GM12878 (cell line): ENCODE data around the gene DUSP22. TPM values are rescaled to one million over a fixed set of nuclear protein-coding genes. Genes with fewer than 3 reads are reported as not detected.

Source experiments
- ATF7 ChIP-seq: fragments of 450-650 bp; IDR thresholded peaks from 2 replicates; pipeline ENCODE4 v1.6.1; 2016; ENCODE audit warnings: low read depth, mild to moderate bottlenecking
- BHLHE40 ChIP-seq, 2 experiments: fragments of 450-650 bp in 1 of 2; IDR thresholded peaks; 2 replicates each; pipeline ENCODE4 v1.6.1; 2011 to 2017; ENCODE audit warnings: low read depth in 2 of 2, borderline replicate concordance in 1 of 2, improper control_type of control experiment in 1 of 2, low read length in 1 of 2, mild to moderate bottlenecking in 1 of 2
- CBX5 ChIP-seq: sonication (generic); IDR thresholded peaks from 2 replicates; pipeline ENCODE4 v1.6.1; 2016; ENCODE audit warnings: low read depth, moderate library complexity, mild to moderate bottlenecking, inconsistent platforms
- DPF2 ChIP-seq: fragments of 450-650 bp; IDR thresholded peaks from 2 replicates; pipeline ENCODE4 v1.6.1; 2017; ENCODE audit warnings: mild to moderate bottlenecking
- FOXK2 ChIP-seq: fragments of 450-650 bp; IDR thresholded peaks from 2 replicates; pipeline ENCODE4 v1.6.1; 2017; ENCODE audit warnings: mild to moderate bottlenecking, moderate library complexity
- HDGF ChIP-seq: fragments of 450-650 bp; IDR thresholded peaks from 2 replicates; pipeline ENCODE4 v1.6.1; 2016; ENCODE audit warnings: antibody characterized with exemption
- IRF4 ChIP-seq: IDR thresholded peaks from 2 replicates; pipeline ENCODE4 v1.6.1; 2011; ENCODE audit warnings: low read depth, low read length
- POLR2A ChIP-seq: IDR thresholded peaks from 2 replicates; pipeline ENCODE4 v1.6.1; 2011; ENCODE audit warnings: low read depth, mild to moderate bottlenecking, low read length
- SMARCA5 ChIP-seq: fragments of 450-650 bp; IDR thresholded peaks from 2 replicates; pipeline ENCODE4 v1.6.1; 2017; ENCODE audit warnings: mild to moderate bottlenecking
- SREBF1 ChIP-seq: IDR thresholded peaks from 2 replicates; pipeline ENCODE4 v1.6.1; 2012; ENCODE audit warnings: mild to moderate bottlenecking, low read length
- SUPT20H ChIP-seq: IDR thresholded peaks from 2 replicates; pipeline ENCODE4 v1.6.1; 2011; ENCODE audit warnings: low read depth, mild to moderate bottlenecking, low read length, moderate library complexity, borderline replicate concordance; ENCODE audit not compliant: control insufficient read depth
- TCF7 ChIP-seq: IDR thresholded peaks from 2 replicates; pipeline ENCODE4 v1.6.1; 2014; ENCODE audit warnings: antibody characterized with exemption, borderline replicate concordance
- polyA plus RNA-seq, 11 experiments: library from polyadenylated mRNA; depleted of rRNA in 4 of 11; unstranded in 6 of 11; stranded (reverse) in 5 of 11; fragments of >200 nt; fragmentation: Nextera tagmentation in 4 of 11; fragmentation: Illumina TruSeq in 1 of 11; extraction: Ambion mirVana in 4 of 11; extraction: Trizol in 1 of 11; gene quantifications; 1 replicate in 1 of 11; 2 replicates in 10 of 11; pipeline versions ENCODE4 v1.2.1 to v1.2.3, GENCODE V29; 2011 to 2016; ENCODE audit warnings: inconsistent platforms in 2 of 11, missing spikeins in 2 of 11, low read depth in 1 of 11
- total RNA-seq, 4 experiments: library from RNA; depleted of rRNA in 3 of 4; stranded (reverse); fragments of >200 nt in 3 of 4; fragmentation: Illumina TruSeq in 1 of 4; extraction: Trizol in 1 of 4; gene quantifications; 2 replicates each; pipeline versions ENCODE4 v1.2.1 to v1.2.3, GENCODE V29; 2013 to 2021
- TF ChIP-seq, protein P1 (sequence below): fragments of 450-650 bp; formaldehyde crosslinking; IDR thresholded peaks from 2 replicates; pipeline ENCODE4 v1.5.0; 2022; ENCODE audit warnings: mild to moderate bottlenecking, missing genetic modification characterization
- TF ChIP-seq, protein P2 (sequence below): IDR thresholded peaks from 2 replicates; pipeline ENCODE4 v1.6.1; 2012; ENCODE audit warnings: mild to moderate bottlenecking, low read depth, low read length
- TF ChIP-seq, protein P3 (sequence below): fragments of 450-650 bp; formaldehyde crosslinking; IDR thresholded peaks from 2 replicates; pipeline ENCODE4 v1.4.0; 2020; ENCODE audit warnings: mild to moderate bottlenecking, moderate library complexity
- TF ChIP-seq, protein P4 (sequence below): IDR thresholded peaks from 2 replicates; pipeline ENCODE4 v1.6.1; 2011; ENCODE audit warnings: low read depth, mild to moderate bottlenecking, low read length, moderate library complexity, borderline replicate concordance; ENCODE audit errors: extremely low read depth
- TF ChIP-seq, protein P5 (sequence below): fragments of 450-650 bp; IDR thresholded peaks from 2 replicates; pipeline ENCODE4 v1.6.1; 2016; ENCODE audit warnings: mild to moderate bottlenecking

Gene DUSP22
- total and polyA plus RNA-seq, 10 of the 15 experiments (the other 5 are each of a cell fraction or from before 2014, with no cell fraction given), result 78.9 to 156 (median 107) TPM

DNA sequence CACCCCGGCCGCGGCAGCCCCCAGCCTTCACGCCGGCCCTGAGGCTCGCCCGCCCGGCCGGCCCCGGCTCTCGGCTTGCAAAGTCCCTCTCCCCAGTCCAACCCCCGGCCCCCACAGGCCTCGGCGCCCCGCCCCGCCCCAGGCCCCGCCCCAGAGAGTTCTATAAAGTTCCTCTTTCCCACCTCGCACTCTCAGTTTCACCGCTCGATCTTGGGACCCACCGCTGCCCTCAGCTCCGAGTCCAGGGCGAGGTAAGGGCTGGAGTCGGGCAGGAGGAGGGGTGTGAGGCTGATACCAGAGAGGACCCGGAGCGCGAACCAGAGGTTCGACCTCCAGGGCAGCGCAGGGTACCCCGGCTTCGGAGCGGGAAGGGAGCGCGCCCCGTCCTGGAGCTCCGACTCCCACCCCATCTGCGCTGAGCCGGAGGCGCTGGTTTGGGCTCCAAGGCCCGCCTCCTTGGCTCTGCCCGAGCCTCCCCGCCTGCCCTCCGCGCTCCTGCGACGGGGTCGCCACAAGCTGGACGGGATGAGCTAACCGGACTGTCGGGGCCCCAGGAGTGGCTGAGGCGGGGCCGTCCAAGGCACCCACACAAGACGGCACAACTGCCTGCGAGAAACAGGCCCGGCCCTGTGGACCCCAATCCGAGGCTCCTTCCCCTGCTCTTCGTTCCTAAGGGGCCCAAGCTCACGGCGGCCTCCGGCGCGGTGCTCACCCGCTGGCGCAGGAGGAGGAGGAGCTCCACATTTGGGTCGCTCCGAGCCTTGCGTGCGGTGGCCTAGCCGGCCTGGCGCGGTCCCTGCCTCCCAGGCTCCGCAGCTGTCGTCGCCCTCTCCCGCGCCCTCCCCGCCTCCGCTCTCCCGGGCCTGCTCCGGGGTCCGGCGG, 99.5 kb downstream of the DUSP22 start, which contains the start of gene IRF4 (continued):
- TF ChIP-seq, protein P1, sequence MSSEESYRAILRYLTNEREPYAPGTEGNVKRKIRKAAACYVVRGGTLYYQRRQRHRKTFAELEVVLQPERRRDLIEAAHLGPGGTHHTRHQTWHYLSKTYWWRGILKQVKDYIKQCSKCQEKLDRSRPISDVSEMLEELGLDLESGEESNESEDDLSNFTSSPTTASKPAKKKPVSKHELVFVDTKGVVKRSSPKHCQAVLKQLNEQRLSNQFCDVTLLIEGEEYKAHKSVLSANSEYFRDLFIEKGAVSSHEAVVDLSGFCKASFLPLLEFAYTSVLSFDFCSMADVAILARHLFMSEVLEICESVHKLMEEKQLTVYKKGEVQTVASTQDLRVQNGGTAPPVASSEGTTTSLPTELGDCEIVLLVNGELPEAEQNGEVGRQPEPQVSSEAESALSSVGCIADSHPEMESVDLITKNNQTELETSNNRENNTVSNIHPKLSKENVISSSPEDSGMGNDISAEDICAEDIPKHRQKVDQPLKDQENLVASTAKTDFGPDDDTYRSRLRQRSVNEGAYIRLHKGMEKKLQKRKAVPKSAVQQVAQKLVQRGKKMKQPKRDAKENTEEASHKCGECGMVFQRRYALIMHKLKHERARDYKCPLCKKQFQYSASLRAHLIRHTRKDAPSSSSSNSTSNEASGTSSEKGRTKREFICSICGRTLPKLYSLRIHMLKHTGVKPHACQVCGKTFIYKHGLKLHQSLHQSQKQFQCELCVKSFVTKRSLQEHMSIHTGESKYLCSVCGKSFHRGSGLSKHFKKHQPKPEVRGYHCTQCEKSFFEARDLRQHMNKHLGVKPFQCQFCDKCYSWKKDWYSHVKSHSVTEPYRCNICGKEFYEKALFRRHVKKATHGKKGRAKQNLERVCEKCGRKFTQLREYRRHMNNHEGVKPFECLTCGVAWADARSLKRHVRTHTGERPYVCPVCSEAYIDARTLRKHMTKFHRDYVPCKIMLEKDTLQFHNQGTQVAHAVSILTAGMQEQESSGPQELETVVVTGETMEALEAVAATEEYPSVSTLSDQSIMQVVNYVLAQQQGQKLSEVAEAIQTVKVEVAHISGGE (CRISPR knock-in tag), result no peak
- TF ChIP-seq, protein P2, sequence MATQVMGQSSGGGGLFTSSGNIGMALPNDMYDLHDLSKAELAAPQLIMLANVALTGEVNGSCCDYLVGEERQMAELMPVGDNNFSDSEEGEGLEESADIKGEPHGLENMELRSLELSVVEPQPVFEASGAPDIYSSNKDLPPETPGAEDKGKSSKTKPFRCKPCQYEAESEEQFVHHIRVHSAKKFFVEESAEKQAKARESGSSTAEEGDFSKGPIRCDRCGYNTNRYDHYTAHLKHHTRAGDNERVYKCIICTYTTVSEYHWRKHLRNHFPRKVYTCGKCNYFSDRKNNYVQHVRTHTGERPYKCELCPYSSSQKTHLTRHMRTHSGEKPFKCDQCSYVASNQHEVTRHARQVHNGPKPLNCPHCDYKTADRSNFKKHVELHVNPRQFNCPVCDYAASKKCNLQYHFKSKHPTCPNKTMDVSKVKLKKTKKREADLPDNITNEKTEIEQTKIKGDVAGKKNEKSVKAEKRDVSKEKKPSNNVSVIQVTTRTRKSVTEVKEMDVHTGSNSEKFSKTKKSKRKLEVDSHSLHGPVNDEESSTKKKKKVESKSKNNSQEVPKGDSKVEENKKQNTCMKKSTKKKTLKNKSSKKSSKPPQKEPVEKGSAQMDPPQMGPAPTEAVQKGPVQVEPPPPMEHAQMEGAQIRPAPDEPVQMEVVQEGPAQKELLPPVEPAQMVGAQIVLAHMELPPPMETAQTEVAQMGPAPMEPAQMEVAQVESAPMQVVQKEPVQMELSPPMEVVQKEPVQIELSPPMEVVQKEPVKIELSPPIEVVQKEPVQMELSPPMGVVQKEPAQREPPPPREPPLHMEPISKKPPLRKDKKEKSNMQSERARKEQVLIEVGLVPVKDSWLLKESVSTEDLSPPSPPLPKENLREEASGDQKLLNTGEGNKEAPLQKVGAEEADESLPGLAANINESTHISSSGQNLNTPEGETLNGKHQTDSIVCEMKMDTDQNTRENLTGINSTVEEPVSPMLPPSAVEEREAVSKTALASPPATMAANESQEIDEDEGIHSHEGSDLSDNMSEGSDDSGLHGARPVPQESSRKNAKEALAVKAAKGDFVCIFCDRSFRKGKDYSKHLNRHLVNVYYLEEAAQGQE, result peak; percentile 56
- TF ChIP-seq, protein P3, sequence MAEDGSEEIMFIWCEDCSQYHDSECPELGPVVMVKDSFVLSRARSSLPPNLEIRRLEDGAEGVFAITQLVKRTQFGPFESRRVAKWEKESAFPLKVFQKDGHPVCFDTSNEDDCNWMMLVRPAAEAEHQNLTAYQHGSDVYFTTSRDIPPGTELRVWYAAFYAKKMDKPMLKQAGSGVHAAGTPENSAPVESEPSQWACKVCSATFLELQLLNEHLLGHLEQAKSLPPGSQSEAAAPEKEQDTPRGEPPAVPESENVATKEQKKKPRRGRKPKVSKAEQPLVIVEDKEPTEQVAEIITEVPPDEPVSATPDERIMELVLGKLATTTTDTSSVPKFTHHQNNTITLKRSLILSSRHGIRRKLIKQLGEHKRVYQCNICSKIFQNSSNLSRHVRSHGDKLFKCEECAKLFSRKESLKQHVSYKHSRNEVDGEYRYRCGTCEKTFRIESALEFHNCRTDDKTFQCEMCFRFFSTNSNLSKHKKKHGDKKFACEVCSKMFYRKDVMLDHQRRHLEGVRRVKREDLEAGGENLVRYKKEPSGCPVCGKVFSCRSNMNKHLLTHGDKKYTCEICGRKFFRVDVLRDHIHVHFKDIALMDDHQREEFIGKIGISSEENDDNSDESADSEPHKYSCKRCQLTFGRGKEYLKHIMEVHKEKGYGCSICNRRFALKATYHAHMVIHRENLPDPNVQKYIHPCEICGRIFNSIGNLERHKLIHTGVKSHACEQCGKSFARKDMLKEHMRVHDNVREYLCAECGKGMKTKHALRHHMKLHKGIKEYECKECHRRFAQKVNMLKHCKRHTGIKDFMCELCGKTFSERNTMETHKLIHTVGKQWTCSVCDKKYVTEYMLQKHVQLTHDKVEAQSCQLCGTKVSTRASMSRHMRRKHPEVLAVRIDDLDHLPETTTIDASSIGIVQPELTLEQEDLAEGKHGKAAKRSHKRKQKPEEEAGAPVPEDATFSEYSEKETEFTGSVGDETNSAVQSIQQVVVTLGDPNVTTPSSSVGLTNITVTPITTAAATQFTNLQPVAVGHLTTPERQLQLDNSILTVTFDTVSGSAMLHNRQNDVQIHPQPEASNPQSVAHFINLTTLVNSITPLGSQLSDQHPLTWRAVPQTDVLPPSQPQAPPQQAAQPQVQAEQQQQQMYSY (CRISPR knock-in tag), result peak; percentile 13; the same call in 1 of the 2 replicates
- TF ChIP-seq SMARCA5 (no peak), DPF2 (no peak), HDGF (peak; percentile 33), SREBF1 (no peak), POLR2A (peak; percentile 77), BHLHE40 (IDR thresholded peaks at IDR 0.05; ENCODE audit: borderline replicate concordance in 1 of 2, low read depth in 2 of 2, low read length in 1 of 2) (peak in 1 of 2 experiments; percentile 29; a peak in 1 of 4 replicates), ATF7 (no peak), TCF7 (no peak), SUPT20H (no peak), IRF4 (0 out of 2 replicates have a peak, but pooled peaks have one; percentile 31), CBX5 (0 out of 2 replicates have a peak, but pooled peaks have one; percentile 27), FOXK2 (no peak)
- TF ChIP-seq, protein P4, sequence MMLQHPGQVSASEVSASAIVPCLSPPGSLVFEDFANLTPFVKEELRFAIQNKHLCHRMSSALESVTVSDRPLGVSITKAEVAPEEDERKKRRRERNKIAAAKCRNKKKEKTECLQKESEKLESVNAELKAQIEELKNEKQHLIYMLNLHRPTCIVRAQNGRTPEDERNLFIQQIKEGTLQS, result no peak
- TF ChIP-seq, protein P5, sequence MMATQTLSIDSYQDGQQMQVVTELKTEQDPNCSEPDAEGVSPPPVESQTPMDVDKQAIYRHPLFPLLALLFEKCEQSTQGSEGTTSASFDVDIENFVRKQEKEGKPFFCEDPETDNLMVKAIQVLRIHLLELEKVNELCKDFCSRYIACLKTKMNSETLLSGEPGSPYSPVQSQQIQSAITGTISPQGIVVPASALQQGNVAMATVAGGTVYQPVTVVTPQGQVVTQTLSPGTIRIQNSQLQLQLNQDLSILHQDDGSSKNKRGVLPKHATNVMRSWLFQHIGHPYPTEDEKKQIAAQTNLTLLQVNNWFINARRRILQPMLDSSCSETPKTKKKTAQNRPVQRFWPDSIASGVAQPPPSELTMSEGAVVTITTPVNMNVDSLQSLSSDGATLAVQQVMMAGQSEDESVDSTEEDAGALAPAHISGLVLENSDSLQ, result no peak
